Prostate gland (tissue), 2 donors: ENCODE measurements around the gene TUT7.

Experiments used
- CTCF ChIP-seq, 4 experiments: fragments of 200-600 bp in 2 of 4; fragments of 450-650 bp in 2 of 4; sonication (generic) in 2 of 4; IDR thresholded peaks; 1 replicate in 3 of 4; 2 replicates in 1 of 4; pipeline ENCODE4 v1.5.1; 2016 to 2019; ENCODE audit warnings: antibody characterized with exemption in 4 of 4, mild to moderate bottlenecking in 2 of 4, moderate library complexity in 2 of 4
- POLR2A ChIP-seq: fragments of 450-650 bp; IDR thresholded peaks from one replicate; pipeline ENCODE4 v1.6.1; 2016; ENCODE audit warnings: antibody characterized with exemption, mild to moderate bottlenecking
- POLR2AphosphoS5 ChIP-seq: sonication (generic); formaldehyde crosslinking; IDR thresholded peaks from one replicate; pipeline ENCODE4 v1.6.1; 2017; ENCODE audit warnings: antibody characterized with exemption

DNA sequence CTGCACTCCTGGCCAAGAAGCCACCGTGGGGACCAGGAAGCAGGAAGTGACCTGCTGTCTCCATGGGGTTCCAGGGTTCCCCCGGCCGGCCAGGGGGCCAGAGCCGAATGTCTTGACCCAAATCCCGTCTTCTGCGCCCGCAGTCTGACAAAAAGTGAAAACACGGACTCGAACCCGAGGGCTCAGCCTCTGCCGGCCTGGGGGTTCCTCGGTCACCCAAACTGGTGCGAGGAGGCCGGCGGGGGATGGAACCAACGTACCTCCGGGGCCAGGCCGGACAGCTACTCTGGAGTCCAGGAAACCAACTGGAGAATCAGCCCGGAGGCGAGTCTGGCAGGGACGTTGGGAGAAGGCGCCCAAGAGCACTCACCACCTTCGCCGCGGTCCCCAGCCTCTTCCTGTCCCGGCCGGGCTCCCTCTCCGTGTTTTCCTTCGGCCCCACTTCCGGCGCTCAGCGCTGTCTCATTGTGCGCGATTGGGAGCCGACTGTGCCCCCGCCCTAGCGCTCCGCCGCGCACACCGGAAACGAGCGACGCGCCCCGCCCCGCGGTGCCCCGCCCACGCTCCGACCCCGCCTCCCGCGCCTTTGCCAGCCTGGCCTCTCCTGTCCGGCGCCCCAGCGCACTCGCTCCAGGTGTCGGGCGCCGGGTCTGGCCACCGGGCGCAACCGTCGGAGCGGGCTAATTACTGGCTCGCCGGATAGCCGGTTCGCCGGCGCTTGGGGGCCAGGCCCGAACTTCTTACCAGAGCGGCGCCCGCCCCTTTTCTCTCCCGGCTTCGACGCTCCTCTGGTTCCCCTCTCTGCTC, at the start of gene TUT7:
- peak in 1 of 4 experiments; percentile 12 for TF ChIP-seq CTCF (IDR thresholded peaks at IDR 0.05)
- peak; percentile 83 for TF ChIP-seq POLR2A
- TF ChIP-seq POLR2AphosphoS5 = peak; percentile 85
